ENCODE data around the gene ATP11C.
"Not testable (repeated sequence)": the region's sequence is repeated elsewhere in the genome, so short reads cannot be mapped to it uniquely, and the experiment has no call there.

The ATP11C gene

GRCh38 chrX:139708067-139708466, 224.8 kb downstream of the ATP11C start, which contains the start of gene MCF2:
TSS of gene MCF2 (minus strand) at chrX:139708167. CDS start at chrX:139651744, 56,423 bp downstream.
- DNase-seq = no peak

GRCh38 chrX:139702658-139703057, 230.2 kb downstream of the ATP11C start:
- no peak for DNase-seq

GRCh38 chrX:139692908-139693307, 239.9 kb downstream of the ATP11C start:
- no peak for DNase-seq

DNA sequence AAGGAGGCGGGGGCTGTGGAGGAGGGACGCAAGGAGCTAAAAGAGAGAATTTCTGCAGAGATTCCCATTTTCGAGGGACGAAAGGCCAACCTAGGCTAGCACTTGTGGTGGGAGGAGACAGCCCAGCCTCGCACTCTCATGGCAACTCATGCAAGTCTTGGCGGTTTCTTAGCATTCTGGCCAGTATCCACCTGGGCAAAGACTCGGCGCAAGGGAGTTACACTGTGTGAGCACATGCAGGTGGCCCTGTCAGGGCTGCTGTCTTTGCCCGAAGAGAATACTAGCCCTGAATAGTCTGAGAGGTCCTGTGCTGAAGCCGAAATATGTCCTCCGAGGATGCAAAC, 240.4 kb downstream of the ATP11C start:
- DNase-seq = no peak

- no peak for DNase-seq
Measured at GRCh38 chrX:139691843-139692505, 240.9 kb downstream of the ATP11C start.

DNA sequence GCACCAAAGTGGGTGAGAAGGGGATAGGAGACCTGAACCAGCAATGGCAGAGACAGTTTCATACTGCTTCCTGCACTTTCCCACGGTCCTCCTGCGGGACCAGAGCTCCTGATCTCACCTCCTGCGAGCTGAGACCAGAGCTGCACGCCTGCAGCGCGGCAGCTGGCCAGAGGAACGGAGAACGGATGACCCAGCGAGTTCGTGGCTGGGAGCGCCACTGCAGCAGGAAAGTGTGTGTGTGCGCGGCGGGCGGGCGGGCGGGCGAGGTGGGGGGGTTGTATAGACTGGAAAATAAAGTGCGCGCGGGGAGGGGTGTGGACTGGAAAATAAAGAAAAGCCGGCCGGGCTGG, 241.4 kb downstream of the ATP11C start:
- DNase-seq = no peak

- DNase-seq = not testable (repeated sequence)
Measured at GRCh38 chrX:139685175-139685574, 247.7 kb downstream of the ATP11C start.

DNA sequence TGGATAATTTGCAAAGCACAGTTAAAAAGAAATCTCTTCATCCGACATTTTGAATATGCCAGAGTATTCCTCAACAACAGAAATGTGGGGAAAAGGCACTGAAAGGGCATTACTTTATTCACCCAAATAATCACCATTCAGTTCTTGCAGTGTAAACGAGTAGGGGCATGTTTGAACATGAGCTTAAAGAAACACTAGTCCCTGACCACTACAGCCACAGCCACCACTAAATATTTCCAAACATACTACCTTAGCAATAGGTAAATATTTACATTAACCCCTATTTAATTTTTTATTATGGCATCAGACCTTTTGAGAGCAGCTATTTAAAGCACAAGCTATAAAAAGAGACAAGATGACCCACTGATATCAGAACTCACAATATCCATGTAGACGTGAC, 252.5 kb downstream of the ATP11C start:
- no peak for DNase-seq

Measured in activated gamma-delta T cell (primary cell).